Spleen (tissue), 7 donors: ENCODE results near the gene EXOC6B.

Source experiments
- CTCF ChIP-seq, 11 experiments: fragments of 200-600 bp in 7 of 11; fragments of 450-650 bp in 4 of 11; sonication (generic) in 4 of 11; IDR thresholded peaks in 8 of 11; conservative IDR thresholded peaks in 3 of 11; 1 replicate in 7 of 11; 2 replicates in 4 of 11; pipeline versions ENCODE4 v1.4.0 to v1.8.0; 2016 to 2021; ENCODE audit warnings: antibody characterized with exemption in 11 of 11, inconsistent platforms in 4 of 11, mild to moderate bottlenecking in 1 of 11
- POLR2A ChIP-seq, 3 donors: fragments of 450-650 bp; IDR thresholded peaks; one replicate each; pipeline ENCODE4 v1.5.1; 2017; ENCODE audit warnings: antibody characterized with exemption in 3 of 3, mild to moderate bottlenecking in 1 of 3
- POLR2AphosphoS5 ChIP-seq, 3 donors: sonication (generic); formaldehyde crosslinking; IDR thresholded peaks; one replicate each; pipeline ENCODE4 v1.5.1; 2017; ENCODE audit warnings: antibody characterized with exemption in 3 of 3
- donor health status: DM: no; HTN: no; CAD: no; lungs with moderate emphysema.
- donor health status: DM: no; HTN: no; CAD: no.
- donor health status: DM: no; HTN: no; CAD: no.

GRCh38 chr2:72583376-72583775, 242.5 kb downstream of the EXOC6B start:
- no peak for TF ChIP-seq POLR2AphosphoS5 (IDR thresholded peaks at IDR 0.05)
- TF ChIP-seq CTCF (IDR thresholded peaks at IDR 0.05 in 8 of 11, conservative IDR thresholded peaks at IDR 0.05 in 3 of 11), result no peak
- no peak for TF ChIP-seq POLR2A (IDR thresholded peaks at IDR 0.05)
